Neuronal stem cell (in vitro differentiated cells): Measurements from ENCODE around the gene MYH13.

Experiments used
- DNase-seq: peaks from one replicate; pipeline ENCODE4 v3.0.0-alpha.2; 2013; ENCODE audit warnings: low spot score
- H2AFZ ChIP-seq: one replicate; pipeline ENCODE4 v1.6.1; 2013; ENCODE audit warnings: mild to moderate bottlenecking, low read length, inconsistent platforms
- H2AK5ac ChIP-seq: 2 replicates; pipeline ENCODE4 v1.6.1; 2013; ENCODE audit warnings: low read depth, mild to moderate bottlenecking, inconsistent platforms, low read length, moderate library complexity, mixed read lengths
- H2BK120ac ChIP-seq: 2 replicates; pipeline ENCODE4 v1.6.1; 2013; ENCODE audit warnings: low read depth, mild to moderate bottlenecking, inconsistent platforms, low read length, moderate library complexity, mixed read lengths
- H2BK12ac ChIP-seq: one replicate; pipeline ENCODE4 v1.6.1; 2013; ENCODE audit warnings: low read length, inconsistent platforms
- H2BK15ac ChIP-seq: 2 replicates; pipeline ENCODE4 v1.6.1; 2013; ENCODE audit warnings: mild to moderate bottlenecking, low read length, inconsistent platforms, mixed read lengths
- H2BK5ac ChIP-seq: one replicate; pipeline ENCODE4 v1.6.1; 2013; ENCODE audit warnings: inconsistent platforms, mild to moderate bottlenecking, low read length, moderate library complexity
- H3K14ac ChIP-seq: one replicate; pipeline ENCODE4 v1.6.1; 2013; ENCODE audit warnings: low read length, inconsistent platforms
- H3K18ac ChIP-seq: 2 replicates; pipeline ENCODE4 v1.6.1; 2013; ENCODE audit warnings: low read length, inconsistent platforms
- H3K23ac ChIP-seq: 2 replicates; pipeline ENCODE4 v1.6.1; 2013; ENCODE audit warnings: low read depth, mild to moderate bottlenecking, mixed read lengths, low read length, inconsistent platforms; ENCODE audit not compliant: poor library complexity
- H3K27ac ChIP-seq: replicated peaks from 3 replicates; pipeline ENCODE4 v1.5.1; 2013; ENCODE audit warnings: low read length, inconsistent platforms
- H3K27me3 ChIP-seq, 3 experiments: 2 replicates each; pipeline ENCODE4 v1.6.1; 2013; ENCODE audit warnings: low read length in 3 of 3, mild to moderate bottlenecking in 2 of 3, inconsistent platforms in 1 of 3, low read depth in 1 of 3, mixed read lengths in 1 of 3, moderate library complexity in 1 of 3; ENCODE audit not compliant: control insufficient read depth in 3 of 3, insufficient read depth in 3 of 3
- H3K36me3 ChIP-seq, 2 donors: replicated peaks in 1 of 2; 2 replicates each; pipeline ENCODE4 v1.6.1; 2013; ENCODE audit warnings: low read length in 2 of 2; ENCODE audit not compliant: control insufficient read depth in 2 of 2, insufficient read depth in 2 of 2
- H3K4ac ChIP-seq: 2 replicates; pipeline ENCODE4 v1.6.1; 2013; ENCODE audit warnings: inconsistent platforms, mild to moderate bottlenecking, low read length, moderate library complexity
- H3K4me1 ChIP-seq, 2 donors: 1 replicate in 1 of 2; 2 replicates in 1 of 2; pipeline ENCODE4 v1.6.1; 2013; ENCODE audit warnings: low read length in 2 of 2, low read depth in 1 of 2; ENCODE audit not compliant: control insufficient read depth in 2 of 2, insufficient read depth in 1 of 2
- H3K4me2 ChIP-seq: one replicate; pipeline ENCODE4 v1.6.1; 2013; ENCODE audit warnings: mild to moderate bottlenecking, low read length, inconsistent platforms; ENCODE audit not compliant: insufficient read depth, poor library complexity, severe bottlenecking
- H3K4me3 ChIP-seq, 2 donors: 2 replicates each; pipeline ENCODE4 v1.5.1; 2013; ENCODE audit warnings: low read length in 2 of 2, mild to moderate bottlenecking in 2 of 2, inconsistent platforms in 1 of 2, moderate library complexity in 1 of 2
- H3K79me1 ChIP-seq: one replicate; pipeline ENCODE4 v1.6.1; 2013; ENCODE audit warnings: low read depth, mild to moderate bottlenecking, inconsistent platforms, low read length, moderate library complexity
- H3K9ac ChIP-seq: one replicate; pipeline ENCODE4 v1.6.1; 2013; ENCODE audit warnings: mild to moderate bottlenecking, low read depth, low read length, inconsistent platforms; ENCODE audit not compliant: poor library complexity
- H3K9me3 ChIP-seq, 2 donors: replicated peaks in 1 of 2; 2 replicates each; pipeline versions ENCODE3 to v1.6.1; 2013; ENCODE audit warnings: low read length in 2 of 2, mild to moderate bottlenecking in 2 of 2, inconsistent platforms in 1 of 2, low read depth in 1 of 2, mixed read lengths in 1 of 2, moderate library complexity in 1 of 2; ENCODE audit not compliant: control insufficient read depth in 2 of 2, insufficient read depth in 1 of 2
- H4K8ac ChIP-seq: one replicate; pipeline ENCODE4 v1.6.1; 2013; ENCODE audit warnings: low read depth, mild to moderate bottlenecking, inconsistent platforms, low read length, moderate library complexity
- H4K91ac ChIP-seq: one replicate; pipeline ENCODE4 v1.6.1; 2013; ENCODE audit warnings: low read length, low read depth, mild to moderate bottlenecking, inconsistent platforms; ENCODE audit not compliant: poor library complexity
- WGBS, 2 donors: extraction: QIAGEN DNeasy Blood & Tissue Kit; methylation state at CpG; one replicate each; pipeline ENCODE4 v1.1.7; 2013; ENCODE audit warnings: missing lambda C conversion rate in 2 of 2, mixed read lengths in 1 of 2; ENCODE audit not compliant: insufficient read length in 2 of 2, insufficient replicate concordance in 1 of 2; ENCODE audit errors: extremely low coverage in 2 of 2; 5-methylcytosine and 5-hydroxymethylcytosine counted together

MYH13 gene

GRCh38 chr17:10264051-10264450 is 108.8 kb downstream of the MYH13 start:
- Histone ChIP-seq H2BK12ac (no peak overlapping the region), H2AK5ac (no peak overlapping the region), H3K4me1 (no peaks in the 10 kb centered on the region), H3K27ac (no peak overlapping the region), H4K8ac (no peak overlapping the region), H3K4me3 (no peak overlapping the region), H2BK5ac (no peak overlapping the region), H3K4ac (no peak overlapping the region), H2BK120ac (no peak overlapping the region), H3K9ac (no peak overlapping the region), H3K79me1 (no peaks in the 10 kb centered on the region), H3K18ac (no peak overlapping the region), H3K4me2 (no peak overlapping the region), H3K14ac (no peak overlapping the region), H4K91ac (no peak overlapping the region), H2BK15ac (no peak overlapping the region), H3K27me3 (no peaks in the 10 kb centered on the region), H3K9me3 (no peaks in the 10 kb centered on the region), H3K36me3 (no peaks in the 10 kb centered on the region), H2AFZ (no peak overlapping the region), H3K23ac (no peak overlapping the region)
- WGBS, 2 donors, result no CpG with 5 or more reads among the region's 2 CpGs
- no peak for DNase-seq

DNA sequence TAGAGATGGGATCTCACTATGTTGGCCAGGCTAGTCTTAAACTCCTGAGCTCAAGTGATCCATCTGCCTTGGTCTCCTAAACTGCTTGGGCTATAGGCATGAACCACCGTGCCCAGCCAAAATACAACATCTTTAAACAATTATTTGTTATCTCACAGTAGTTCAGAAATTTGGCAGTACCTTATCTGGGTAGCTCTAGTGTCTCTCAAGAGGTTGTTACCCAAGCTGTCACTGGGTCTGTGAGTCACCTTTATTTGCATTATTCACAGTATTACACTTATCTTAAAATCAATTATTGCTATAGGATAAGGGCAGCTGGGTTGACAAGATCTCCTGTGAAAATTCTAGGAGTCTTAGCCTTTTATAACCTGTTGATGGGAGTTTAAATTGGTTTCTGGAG is 110.4 kb downstream of the MYH13 start:
- Histone ChIP-seq H2AFZ (no peak overlapping the region), H3K23ac (no peak overlapping the region), H3K79me1 (no peaks in the 10 kb centered on the region), H4K91ac (no peak overlapping the region), H3K4me1 (no peaks in the 10 kb centered on the region), H3K36me3 (no peaks in the 10 kb centered on the region), H3K4me3 (no peak overlapping the region), H3K14ac (no peak overlapping the region), H3K4ac (no peak overlapping the region), H2BK12ac (no peak overlapping the region), H3K9ac (no peak overlapping the region), H2BK5ac (no peak overlapping the region), H2AK5ac (no peak overlapping the region), H3K9me3 (no peaks in the 10 kb centered on the region), H4K8ac (no peak overlapping the region), H3K18ac (no peak overlapping the region), H3K4me2 (no peak overlapping the region), H2BK15ac (no peak overlapping the region), H2BK120ac (no peak overlapping the region), H3K27ac (no peak overlapping the region), H3K27me3 (no peaks in the 10 kb centered on the region)
- no peak for DNase-seq
- WGBS, 2 donors, result no CpG with 5 or more reads among the region's 1 CpG

GRCh38 chr17:10261098-10261497 is 111.7 kb downstream of the MYH13 start:
- no peak overlapping the region for H2BK15ac ChIP-seq
- H3K9ac ChIP-seq, result no peak overlapping the region
- H3K14ac ChIP-seq, result no peak overlapping the region
- no peak overlapping the region for H3K4ac ChIP-seq
- no peak overlapping the region for H4K91ac ChIP-seq
- no peak for DNase-seq
- H4K8ac ChIP-seq, result no peak overlapping the region
- no CpG with 5 or more reads among the region's 3 CpGs for WGBS, 2 donors
- H3K9me3 ChIP-seq, result no peaks in the 10 kb centered on the region
- no peaks in the 10 kb centered on the region for H3K79me1 ChIP-seq
- no peak overlapping the region for H3K4me3 ChIP-seq
- H3K18ac ChIP-seq, result no peak overlapping the region
- H2BK5ac ChIP-seq, result no peak overlapping the region
- no peak overlapping the region for H3K4me2 ChIP-seq
- no peak overlapping the region for H3K23ac ChIP-seq
- H3K27ac ChIP-seq, result no peak overlapping the region
- no peak overlapping the region for H2BK120ac ChIP-seq
- H3K36me3 ChIP-seq, result no peaks in the 10 kb centered on the region
- H2AFZ ChIP-seq, result no peak overlapping the region
- no peak overlapping the region for H2BK12ac ChIP-seq
- no peak overlapping the region for H2AK5ac ChIP-seq
- H3K4me1 ChIP-seq, result no peaks in the 10 kb centered on the region
- no peaks in the 10 kb centered on the region for H3K27me3 ChIP-seq

GRCh38 chr17:10251212-10251948 is 121.4 kb downstream of the MYH13 start:
- WGBS, 2 donors, result no CpG with 5 or more reads among the region's 11 CpGs
- no peak overlapping the region for H3K4me3 ChIP-seq
- no peaks in the 10 kb centered on the region for H3K36me3 ChIP-seq
- H3K27ac ChIP-seq, result no peak overlapping the region
- H3K4ac ChIP-seq, result no peak overlapping the region
- no peak overlapping the region for H2BK5ac ChIP-seq
- no peak for DNase-seq
- no peak overlapping the region for H4K91ac ChIP-seq
- no peak overlapping the region for H2AK5ac ChIP-seq
- H3K14ac ChIP-seq, result no peak overlapping the region
- H3K9me3 ChIP-seq, result no peaks in the 10 kb centered on the region
- no peak overlapping the region for H2BK12ac ChIP-seq
- no peak overlapping the region for H2BK120ac ChIP-seq
- no peaks in the 10 kb centered on the region for H3K27me3 ChIP-seq
- H3K23ac ChIP-seq, result no peak overlapping the region
- no peak overlapping the region for H3K9ac ChIP-seq
- no peak overlapping the region for H4K8ac ChIP-seq
- no peak overlapping the region for H2BK15ac ChIP-seq
- no peak overlapping the region for H3K18ac ChIP-seq
- H3K4me1 ChIP-seq, result no peaks in the 10 kb centered on the region
- no peak overlapping the region for H3K4me2 ChIP-seq
- H3K79me1 ChIP-seq, result no peaks in the 10 kb centered on the region
- H2AFZ ChIP-seq, result no peak overlapping the region
